Esophagus muscularis mucosa (tissue), 4 donors: Measurements from ENCODE around the gene JSRP1. TPM values are rescaled to one million over a fixed set of nuclear protein-coding genes. Genes with fewer than 3 reads are reported as not detected.

Experiments used
- DNase-seq: peaks from one replicate; pipeline ENCODE4 v3.0.0-alpha.2; 2017; ENCODE audit errors: extremely low spot score
- H3K27ac ChIP-seq, 4 donors: fragments of 200-600 bp; sonication (generic); replicated peaks in 1 of 4; 1 replicate in 3 of 4; 2 replicates in 1 of 4; pipeline ENCODE4 v1.5.1; 2016 to 2019; ENCODE audit warnings: mild to moderate bottlenecking in 1 of 4
- H3K27me3 ChIP-seq, 4 donors: fragments of 200-600 bp; sonication (generic); one replicate each; pipeline versions ENCODE4 v1.5.1 to v1.6.0; 2016 to 2019
- H3K36me3 ChIP-seq, 4 donors: fragments of 200-600 bp; sonication (generic); one replicate each; pipeline ENCODE4 v1.5.1; 2016 to 2019
- H3K4me1 ChIP-seq, 4 donors: fragments of 200-600 bp; sonication (generic); one replicate each; pipeline ENCODE4 v1.5.1; 2016 to 2019
- H3K4me3 ChIP-seq, 4 donors: fragments of 200-600 bp; sonication (generic); 1 replicate in 2 of 4; 2 replicates in 2 of 4; pipeline ENCODE4 v1.5.1; 2016 to 2019; ENCODE audit warnings: mild to moderate bottlenecking in 4 of 4, moderate library complexity in 1 of 4
- H3K9me3 ChIP-seq, 4 donors: fragments of 200-600 bp; sonication (generic); 1 replicate in 3 of 4; 2 replicates in 1 of 4; pipeline ENCODE4 v1.5.1; 2016 to 2019
- CTCF ChIP-seq, 3 experiments: fragments of 200-600 bp in 2 of 3; fragments of 450-650 bp in 1 of 3; sonication (generic) in 2 of 3; IDR thresholded peaks; one replicate each; pipeline ENCODE4 v1.5.1; 2017 to 2019; ENCODE audit warnings: antibody characterized with exemption in 3 of 3, mild to moderate bottlenecking in 2 of 3, moderate library complexity in 1 of 3
- EP300 ChIP-seq: sonication (generic); formaldehyde crosslinking; IDR thresholded peaks from one replicate; pipeline ENCODE4 v1.6.1; 2017; ENCODE audit warnings: antibody characterized with exemption
- POLR2A ChIP-seq: fragments of 450-650 bp; IDR thresholded peaks from one replicate; pipeline ENCODE4 v1.6.1; 2017; ENCODE audit warnings: antibody characterized with exemption, moderate library complexity, mild to moderate bottlenecking, low read depth
- POLR2AphosphoS5 ChIP-seq, 2 donors: sonication (generic); formaldehyde crosslinking; IDR thresholded peaks; one replicate each; pipeline ENCODE4 v1.6.1; 2017; ENCODE audit warnings: antibody characterized with exemption in 2 of 2
- WGBS: methylation state at CpG from one replicate; pipeline ENCODE4 v1.1.5; 2018; 5-methylcytosine and 5-hydroxymethylcytosine counted together
- intact Hi-C: fragments of 100-400 bp; cut with DNase I; formaldehyde crosslinking; loops from one replicate; pipeline ENCODE4 v1.15.1; 2023
- total RNA-seq, 4 donors: library from RNA; depleted of rRNA; stranded (reverse); fragments of >200 nt; gene quantifications; one replicate each; pipeline versions ENCODE4 v1.1.0 to v1.2.1, GENCODE V29; 2016

Gene JSRP1
- total RNA-seq, 4 donors from 2014 or later: not detected

- Histone ChIP-seq H3K27ac (peak overlapping the region in 2 of 4 donors; percentile 35 to 57), H3K27me3 (peaks cover 3 to 66% (median 36%) of the 10 kb centered on the region in 4 donors), H3K36me3 (no peaks in the 10 kb centered on the region), H3K9me3 (no peaks in the 10 kb centered on the region), H3K4me1 (peaks cover 28 to 41% (median 38%) of the 10 kb centered on the region in 4 donors), H3K4me3 (peak overlapping the region; percentile 43 to 52 (median 48))
- no peak for TF ChIP-seq CTCF (IDR thresholded peaks at IDR 0.05)
- no peak for TF ChIP-seq EP300
- no peak for TF ChIP-seq POLR2A
- no peak for TF ChIP-seq POLR2AphosphoS5 (IDR thresholded peaks at IDR 0.05)
- no peak for DNase-seq
- WGBS: 4% methylated on average over 5 of the region's 74 CpGs
- intact Hi-C loops: no loop called here
Observed at GRCh38 chr19:2289714-2290435, 33.7 kb upstream of the JSRP1 start.

- peak overlapping the region in 1 of 4 donors; percentile 57 for H3K27ac ChIP-seq
- TF ChIP-seq CTCF (IDR thresholded peaks at IDR 0.05) (no peak), POLR2A (no peak), POLR2AphosphoS5 (IDR thresholded peaks at IDR 0.05) (no peak), EP300 (no peak)
- no peaks in the 10 kb centered on the region for H3K9me3 ChIP-seq
- intact Hi-C loops: no loop called here
- no peaks in the 10 kb centered on the region for H3K36me3 ChIP-seq
- H3K4me3 ChIP-seq: peak overlapping the region; percentile 43 to 52 (median 48)
- DNase-seq: no peak
- H3K27me3 ChIP-seq: peaks cover 3 to 59% (median 36%) of the 10 kb centered on the region in 4 donors
- H3K4me1 ChIP-seq: peaks cover 20 to 33% (median 30%) of the 10 kb centered on the region in 4 donors
- WGBS: 63% methylated on average over 23 of the region's 28 CpGs
Observed at GRCh38 chr19:2288818-2289713, 32.8 kb upstream of the JSRP1 start.

GRCh38 chr19:2288338-2288817 is 32.2 kb upstream of the JSRP1 start:
- H3K4me1 ChIP-seq: peaks cover 19 to 30% (median 27%) of the 10 kb centered on the region in 4 donors
- WGBS: 88% methylated on average over 17 of the region's 17 CpGs
- H3K36me3 ChIP-seq: no peaks in the 10 kb centered on the region
- no peaks in the 10 kb centered on the region for H3K9me3 ChIP-seq
- intact Hi-C loops: no loop called here
- peaks cover 3 to 52% (median 36%) of the 10 kb centered on the region in 4 donors for H3K27me3 ChIP-seq
- H3K4me3 ChIP-seq: no peak overlapping the region
- no peak for TF ChIP-seq CTCF (IDR thresholded peaks at IDR 0.05)
- no peak for DNase-seq
- H3K27ac ChIP-seq: no peak overlapping the region

GRCh38 chr19:2287585-2288337 is 31.5 kb upstream of the JSRP1 start:
- H3K9me3 ChIP-seq: no peaks in the 10 kb centered on the region
- peaks cover 3 to 47% (median 36%) of the 10 kb centered on the region in 4 donors for H3K27me3 ChIP-seq
- no peak overlapping the region for H3K4me3 ChIP-seq
- H3K36me3 ChIP-seq: no peaks in the 10 kb centered on the region
- H3K27ac ChIP-seq: no peak overlapping the region
- intact Hi-C loops: no loop called here
- TF ChIP-seq CTCF (IDR thresholded peaks at IDR 0.05) (no peak), POLR2AphosphoS5 (IDR thresholded peaks at IDR 0.05) (no peak), EP300 (no peak), POLR2A (no peak)
- peaks cover 19 to 33% (median 31%) of the 10 kb centered on the region in 4 donors for H3K4me1 ChIP-seq
- WGBS: 94% methylated on average over 6 of the region's 13 CpGs
- no peak for DNase-seq
